K562 (cell line): Measurements from ENCODE around the gene ZNF2. TPM values are rescaled to one million over a fixed set of nuclear protein-coding genes. Genes with fewer than 3 reads are reported as not detected.

Experiments
- ARHGAP35 ChIP-seq: fragments of 450-650 bp; IDR thresholded peaks from 2 replicates; pipeline ENCODE4 v1.6.1; 2018; ENCODE audit not compliant: partially characterized antibody
- C11orf30 ChIP-seq: fragments of 450-650 bp; IDR thresholded peaks from 2 replicates; pipeline ENCODE4 v1.6.1; 2016; ENCODE audit warnings: low read depth, mild to moderate bottlenecking
- CBX8 ChIP-seq: fragments of 200-600 bp; sonication (generic); IDR thresholded peaks from 2 replicates; pipeline ENCODE4 v1.6.1; 2012; ENCODE audit warnings: borderline replicate concordance, mixed run types, low read depth, mild to moderate bottlenecking, moderate library complexity, mixed read lengths, low read length, control low read depth, inconsistent platforms; ENCODE audit not compliant: poor library complexity, severe bottlenecking; ENCODE audit errors: extremely low read depth
- CEBPZ ChIP-seq: fragments of 150-350 bp; IDR thresholded peaks from 2 replicates; pipeline ENCODE4 v1.6.1; 2014; ENCODE audit warnings: low read depth, mild to moderate bottlenecking, low read length, borderline replicate concordance
- DACH1 ChIP-seq: fragments of 450-650 bp; IDR thresholded peaks from 2 replicates; pipeline ENCODE4 v1.6.1; 2018; ENCODE audit not compliant: partially characterized antibody
- E2F5 ChIP-seq: sonication (generic); formaldehyde crosslinking; IDR thresholded peaks from 2 replicates; pipeline ENCODE4 v1.8.0; 2022; ENCODE audit warnings: mild to moderate bottlenecking, missing genetic modification reagents
- E2F6 ChIP-seq, 2 experiments: IDR thresholded peaks; 2 replicates each; pipeline ENCODE4 v1.6.1; 2011; ENCODE audit warnings: borderline replicate concordance in 1 of 2, control low read depth in 1 of 2, low read depth in 1 of 2, low read length in 1 of 2, mild to moderate bottlenecking in 1 of 2, mixed read lengths in 1 of 2, moderate library complexity in 1 of 2; ENCODE audit not compliant: insufficient read depth in 1 of 2, insufficient read length in 1 of 2, poor library complexity in 1 of 2, severe bottlenecking in 1 of 2; ENCODE audit errors: extremely low read depth in 1 of 2
- GTF2E2 ChIP-seq: fragments of 200-800 bp; sonication (Bioruptor generic); IDR thresholded peaks from 2 replicates; pipeline ENCODE4 v1.6.1; 2016; ENCODE audit warnings: missing genetic modification characterization, missing compliant biosample characterization
- KDM4B ChIP-seq, 2 experiments: fragments of 450-650 bp in 1 of 2; sonication (generic) in 1 of 2; IDR thresholded peaks; 2 replicates each; pipeline ENCODE4 v1.6.1; 2016 to 2017; ENCODE audit warnings: borderline replicate concordance in 2 of 2, antibody characterized with exemption in 1 of 2, low read depth in 1 of 2, mild to moderate bottlenecking in 1 of 2
- MTF1 ChIP-seq: fragments of 250-450 bp; sonication (Bioruptor Pico); IDR thresholded peaks from 2 replicates; pipeline ENCODE4 v1.9.0; 2021; ENCODE audit warnings: moderate library complexity, mild to moderate bottlenecking, inconsistent platforms, borderline replicate concordance
- NCOA6 ChIP-seq: fragments of 450-650 bp; IDR thresholded peaks from 2 replicates; pipeline ENCODE4 v1.6.1; 2017; ENCODE audit warnings: mild to moderate bottlenecking
- PBX2 ChIP-seq, 2 experiments: IDR thresholded peaks in 1 of 2; conservative IDR thresholded peaks in 1 of 2; 2 replicates each; pipeline ENCODE4 v1.6.1; 2016; ENCODE audit warnings: low read depth in 2 of 2, mild to moderate bottlenecking in 1 of 2, missing compliant biosample characterization in 1 of 2, missing genetic modification characterization in 1 of 2, moderate library complexity in 1 of 2
- PHF21A ChIP-seq: fragments of 450-650 bp; IDR thresholded peaks from 2 replicates; pipeline ENCODE4 v1.6.1; 2017; ENCODE audit warnings: low read depth, borderline replicate concordance
- PHTF2 ChIP-seq: fragments of 250-450 bp; sonication (Bioruptor Pico); IDR thresholded peaks from 2 replicates; pipeline ENCODE4 v1.5.0; 2021; ENCODE audit warnings: mild to moderate bottlenecking
- POLR3G ChIP-seq: IDR thresholded peaks from 2 replicates; pipeline ENCODE4 v1.6.1; 2011; ENCODE audit not compliant: insufficient read length, insufficient replicate concordance; ENCODE audit errors: extremely low read depth
- SREBF1 ChIP-seq: fragments of 150-350 bp; IDR thresholded peaks from 2 replicates; pipeline ENCODE4 v1.6.1; 2014; ENCODE audit warnings: antibody characterized with exemption, low read depth, low read length, borderline replicate concordance
- SRSF7 ChIP-seq: fragments of 200-400 bp; formaldehyde crosslinking; optimal IDR thresholded peaks from 2 replicates; pipeline ENCODE3; 2017; ENCODE audit warnings: mild to moderate bottlenecking, low read depth, low read length
- ZNF24 ChIP-seq: fragments of 450-650 bp; IDR thresholded peaks from 2 replicates; pipeline ENCODE4 v1.6.1; 2016
- polyA plus RNA-seq, 8 experiments: library from polyadenylated mRNA; depleted of rRNA in 4 of 8; stranded (reverse) in 5 of 8; unstranded in 3 of 8; fragments of >200 nt; fragmentation: Nextera tagmentation in 2 of 8; fragmentation: Illumina TruSeq in 1 of 8; extraction: Ambion mirVana in 2 of 8; extraction: Trizol in 1 of 8; gene quantifications; 2 replicates each; pipeline versions ENCODE4 v1.2.1 to v1.2.3, GENCODE V29; 2011 to 2014; ENCODE audit warnings: inconsistent platforms in 1 of 8, missing spikeins in 1 of 8
- total RNA-seq, 7 experiments: library from RNA; depleted of rRNA in 6 of 7; stranded (reverse); fragments of >200 nt in 6 of 7; fragmentation: Illumina TruSeq in 2 of 7; extraction: Trizol in 2 of 7; gene quantifications; 2 replicates each; pipeline versions ENCODE4 v1.2.1 to v1.2.3, GENCODE V29; 2011 to 2021; ENCODE audit warnings: low replicate concordance in 1 of 7

The ZNF2 gene
- total and polyA plus RNA-seq, 9 of the 15 experiments (the other 6 are each of a cell fraction or from before 2014, with no cell fraction given): 1.6 to 4.5 (median 3.4) TPM

- TF ChIP-seq NCOA6: no peak
- TF ChIP-seq ARHGAP35: no peak
- 0 out of 2 replicates have a peak, but pooled peaks have one; percentile 25 for TF ChIP-seq PHF21A
- TF ChIP-seq DACH1: peak; percentile 90
- no peak for TF ChIP-seq SRSF7
- TF ChIP-seq ZNF24: no peak
- no peak for TF ChIP-seq CBX8
- TF ChIP-seq MTF1 (CRISPR knock-in tag): no peak
- no peak for TF ChIP-seq GTF2E2 (tag)
- TF ChIP-seq PBX2 (CRISPR knock-in tag; IDR thresholded peaks at IDR 0.05; ENCODE audit: low read depth): no peak
- TF ChIP-seq PBX2 (tag; conservative IDR thresholded peaks at IDR 0.05; ENCODE audit: low read depth): no peak
- peak in 1 of 2 experiments; percentile 46 for TF ChIP-seq E2F6 (IDR thresholded peaks at IDR 0.05; ENCODE audit: borderline replicate concordance in 1 of 2, extremely low read depth in 1 of 2, insufficient read depth in 1 of 2, insufficient read length in 1 of 2, low read depth in 1 of 2, low read length in 1 of 2, poor library complexity in 1 of 2, severe bottlenecking in 1 of 2)
- TF ChIP-seq CEBPZ: no peak
- TF ChIP-seq E2F5 (CRISPR knock-in tag): no peak
- 0 out of 2 replicates have a peak, but pooled peaks have one; percentile 20 for TF ChIP-seq C11orf30
- TF ChIP-seq KDM4B (IDR thresholded peaks at IDR 0.05; ENCODE audit: borderline replicate concordance in 2 of 2, low read depth in 1 of 2): peak in 1 of 2 experiments; percentile 16; a peak in 1 of 4 replicates
- TF ChIP-seq PHTF2 (CRISPR knock-in tag): no peak
- TF ChIP-seq SREBF1: no peak
- TF ChIP-seq POLR3G: no peak
Measured at GRCh38 chr2:95121407-95122196, 44.0 kb upstream of the ZNF2 start, which contains the start of gene MRPS5 (continued).
